ENCODE results near the gene PRKCB.
A peak's percentile ranks its signal among the peaks of the same experiment; 100 is the strongest.

GRCh38 chr16:24070851-24071250 is 235.1 kb downstream of the PRKCB start:
- TF ChIP-seq CBX2 (IDR thresholded peaks at IDR 0.05; ENCODE audit: borderline replicate concordance, low read depth) (no peak), ZFP36 (IDR thresholded peaks at IDR 0.05; ENCODE audit: borderline replicate concordance, partially characterized antibody) (no peak), HMGXB4 (CRISPR knock-in tag; IDR thresholded peaks at IDR 0.05; ENCODE audit: borderline replicate concordance) (no peak), POLR2A (IDR thresholded peaks at IDR 0.05; ENCODE audit: low read length) (no peak), CTCF (IDR thresholded peaks at IDR 0.05) (peak; percentile 40), REST (IDR thresholded peaks at IDR 0.05) (no peak), HOXA7 (CRISPR knock-in tag; IDR thresholded peaks at IDR 0.05) (no peak), EP300 (IDR thresholded peaks at IDR 0.05) (no peak)

Measured in A549 (cell line).